ENCODE results near the gene ZBTB18. TPM values are rescaled to one million over a fixed set of nuclear protein-coding genes. Genes with fewer than 3 reads are reported as not detected.

The ZBTB18 gene
- total RNA-seq, 1 donor from 2014 or later, result 30.1 TPM

DNA sequence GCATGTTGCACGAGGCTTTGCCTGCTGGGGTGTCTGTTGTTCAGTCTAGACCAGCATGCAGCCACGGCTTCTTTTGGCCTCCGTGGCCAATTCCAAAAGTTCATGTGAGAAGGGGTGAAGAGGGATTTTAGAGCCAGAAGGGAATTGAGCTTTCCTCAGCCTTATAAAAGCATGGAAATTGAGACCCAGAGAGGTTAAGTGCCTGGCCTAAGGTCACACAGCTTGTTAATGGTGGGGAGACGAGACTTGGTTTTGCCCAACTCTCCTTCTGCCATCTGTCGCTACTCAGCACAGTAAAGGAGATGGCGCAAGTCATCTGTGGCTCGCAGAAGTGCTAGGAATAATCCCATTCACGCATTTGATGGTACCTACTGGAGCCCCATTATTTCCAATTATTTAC is 25.7 kb downstream of the ZBTB18 start:
- no peaks in the 10 kb centered on the region for H3K9me3 Mint-ChIP-seq
- Histone ChIP-seq H3K4me1 (no peaks in the 10 kb centered on the region), H3K36me3 (no peaks in the 10 kb centered on the region), H3K79me2 (ENCODE audit: low read depth) (no peaks in the 10 kb centered on the region), H3K27me3 (no peaks in the 10 kb centered on the region), H3K27ac (no peak overlapping the region), H4K20me1 (ENCODE audit: low read depth) (no peaks in the 10 kb centered on the region), H3K9me3 (ENCODE audit: low read depth) (no peaks in the 10 kb centered on the region), H3K9ac (no peak overlapping the region), H3K4me3 (no peak overlapping the region), H2AFZ (replicated peaks) (no peak overlapping the region), H3K4me2 (no peak overlapping the region), H3F3A (ENCODE audit: low read depth) (no peaks in the 10 kb centered on the region)
- H3K4me1 Mint-ChIP-seq, result peaks cover 14% of the 10 kb centered on the region
- no peak for DNase-seq (ENCODE audit: low spot score)
- H3K27ac Mint-ChIP-seq, result no peak overlapping the region
- TF ChIP-seq, protein P1, sequence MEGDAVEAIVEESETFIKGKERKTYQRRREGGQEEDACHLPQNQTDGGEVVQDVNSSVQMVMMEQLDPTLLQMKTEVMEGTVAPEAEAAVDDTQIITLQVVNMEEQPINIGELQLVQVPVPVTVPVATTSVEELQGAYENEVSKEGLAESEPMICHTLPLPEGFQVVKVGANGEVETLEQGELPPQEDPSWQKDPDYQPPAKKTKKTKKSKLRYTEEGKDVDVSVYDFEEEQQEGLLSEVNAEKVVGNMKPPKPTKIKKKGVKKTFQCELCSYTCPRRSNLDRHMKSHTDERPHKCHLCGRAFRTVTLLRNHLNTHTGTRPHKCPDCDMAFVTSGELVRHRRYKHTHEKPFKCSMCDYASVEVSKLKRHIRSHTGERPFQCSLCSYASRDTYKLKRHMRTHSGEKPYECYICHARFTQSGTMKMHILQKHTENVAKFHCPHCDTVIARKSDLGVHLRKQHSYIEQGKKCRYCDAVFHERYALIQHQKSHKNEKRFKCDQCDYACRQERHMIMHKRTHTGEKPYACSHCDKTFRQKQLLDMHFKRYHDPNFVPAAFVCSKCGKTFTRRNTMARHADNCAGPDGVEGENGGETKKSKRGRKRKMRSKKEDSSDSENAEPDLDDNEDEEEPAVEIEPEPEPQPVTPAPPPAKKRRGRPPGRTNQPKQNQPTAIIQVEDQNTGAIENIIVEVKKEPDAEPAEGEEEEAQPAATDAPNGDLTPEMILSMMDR (IDR thresholded peaks at IDR 0.05), result no peak
- TF ChIP-seq EZH2phosphoT487 (IDR thresholded peaks at IDR 0.05) (no peak), EZH2 (IDR thresholded peaks at IDR 0.05) (no peak)
- peaks cover 3% of the 10 kb centered on the region for H3K27me3 Mint-ChIP-seq (ENCODE audit: insufficient read depth, low read depth)
- no peak overlapping the region for H3K4me3 Mint-ChIP-seq
- no peaks in the 10 kb centered on the region for H3K36me3 Mint-ChIP-seq

DNA sequence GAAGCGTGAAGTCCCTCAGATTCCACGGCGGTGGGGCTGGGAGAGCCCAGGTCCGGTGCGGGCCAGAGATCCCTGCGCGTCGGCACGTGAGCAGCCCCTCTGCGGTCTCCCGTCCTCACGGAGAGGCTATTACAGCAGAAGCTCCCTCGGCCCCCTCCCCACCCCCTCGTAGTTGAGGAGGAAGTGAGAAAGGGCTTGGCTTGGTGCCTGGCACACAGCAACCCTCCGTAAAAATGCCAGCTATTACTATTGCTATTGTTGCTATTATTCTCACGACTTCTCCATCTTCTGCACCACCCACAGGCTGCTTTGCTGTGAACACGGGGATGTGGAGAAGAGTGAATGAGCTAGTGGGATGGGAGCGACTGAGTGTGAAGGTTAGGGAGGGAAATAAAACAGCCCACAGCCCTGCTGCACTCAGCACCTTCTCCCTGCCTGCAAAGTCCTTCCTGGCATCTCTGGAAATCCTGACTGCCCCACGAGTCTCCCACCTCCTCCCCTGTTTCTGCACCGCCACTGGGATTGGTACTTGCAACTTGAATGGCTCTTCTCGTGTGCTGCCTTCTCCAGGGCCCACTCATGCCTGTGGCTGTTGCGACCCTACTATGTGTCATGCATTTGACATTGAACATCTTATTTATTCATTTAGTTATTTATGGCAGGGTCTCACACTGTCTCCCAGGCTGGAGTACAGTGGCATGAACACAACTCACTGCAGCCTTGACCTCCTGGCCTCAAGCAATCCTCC is 26.6 kb downstream of the ZBTB18 start:
- no peak for DNase-seq (ENCODE audit: low spot score)

DNA sequence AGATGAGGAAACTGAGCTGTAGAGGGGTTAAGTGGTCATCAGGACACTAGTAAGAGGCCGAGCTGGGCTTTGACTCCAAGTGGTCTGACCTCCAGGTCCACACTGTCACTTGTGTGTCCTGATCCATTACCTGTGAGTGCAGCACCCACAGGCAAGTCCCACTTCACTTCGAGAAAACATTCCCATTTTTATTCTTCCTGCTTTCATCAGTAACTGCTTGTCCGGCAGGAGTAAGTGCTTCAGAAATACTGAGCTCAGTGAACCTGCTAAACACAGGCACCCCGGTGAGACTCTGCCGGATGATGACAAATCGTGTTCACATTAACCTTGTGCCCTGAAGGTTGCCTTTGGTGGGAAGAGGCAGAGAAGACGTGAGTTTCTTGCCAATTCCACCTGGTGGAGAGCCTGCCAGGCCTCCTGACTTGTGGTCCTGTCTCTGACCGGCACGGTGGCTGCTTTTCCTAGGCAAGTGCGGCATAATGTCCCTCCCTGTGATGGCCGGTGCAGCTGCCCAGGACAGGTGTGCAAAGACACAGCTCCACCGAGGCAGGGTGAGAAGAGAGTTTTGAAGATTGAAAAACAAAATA is 29.4 kb downstream of the ZBTB18 start:
- H3K27ac ChIP-seq, result no peak overlapping the region
- Mint-ChIP-seq H3K4me3 (no peak overlapping the region), H3K4me1 (peaks cover 14% of the 10 kb centered on the region), H3K27me3 (ENCODE audit: insufficient read depth, low read depth) (peaks cover 7% of the 10 kb centered on the region), H3K9me3 (no peaks in the 10 kb centered on the region), H3K36me3 (no peaks in the 10 kb centered on the region), H3K27ac (no peak overlapping the region)
- no peaks in the 10 kb centered on the region for H3K27me3 ChIP-seq
- no peak for DNase-seq (ENCODE audit: low spot score)
- H3K4me1 ChIP-seq, result no peaks in the 10 kb centered on the region
- H3K36me3 ChIP-seq, result no peaks in the 10 kb centered on the region
- TF ChIP-seq, protein P1 (IDR thresholded peaks at IDR 0.05), result no peak
- TF ChIP-seq EZH2 (IDR thresholded peaks at IDR 0.05) (no peak), EZH2phosphoT487 (IDR thresholded peaks at IDR 0.05) (no peak)
- no peak overlapping the region for H3K4me2 ChIP-seq
- no peak overlapping the region for H3K9ac ChIP-seq
- no peaks in the 10 kb centered on the region for H3K79me2 ChIP-seq (ENCODE audit: low read depth)
- no peaks in the 10 kb centered on the region for H3F3A ChIP-seq (ENCODE audit: low read depth)
- H3K9me3 ChIP-seq (ENCODE audit: low read depth), result no peaks in the 10 kb centered on the region
- no peak overlapping the region for H3K4me3 ChIP-seq
- H4K20me1 ChIP-seq (ENCODE audit: low read depth), result no peaks in the 10 kb centered on the region
- no peak overlapping the region for H2AFZ ChIP-seq (replicated peaks)

More for the DNA sequence above, 26.6 kb downstream of the ZBTB18 start:
- H3K4me2 ChIP-seq, result no peak overlapping the region
- H3K9ac ChIP-seq, result no peak overlapping the region
- no peaks in the 10 kb centered on the region for H3K79me2 ChIP-seq (ENCODE audit: low read depth)
- TF ChIP-seq, protein P1 (IDR thresholded peaks at IDR 0.05), result no peak
- TF ChIP-seq EZH2phosphoT487 (IDR thresholded peaks at IDR 0.05) (no peak), EZH2 (IDR thresholded peaks at IDR 0.05) (no peak)
- H3K27me3 Mint-ChIP-seq (ENCODE audit: insufficient read depth, low read depth), result peaks cover 3% of the 10 kb centered on the region
- H3K27me3 ChIP-seq, result no peaks in the 10 kb centered on the region
- H3F3A ChIP-seq (ENCODE audit: low read depth), result no peaks in the 10 kb centered on the region
- no peak overlapping the region for H3K4me3 ChIP-seq
- no peaks in the 10 kb centered on the region for H3K9me3 Mint-ChIP-seq
- H3K27ac Mint-ChIP-seq, result peak overlapping the region; percentile 33
- H3K9me3 ChIP-seq (ENCODE audit: low read depth), result no peaks in the 10 kb centered on the region
- no peak overlapping the region for H3K4me3 Mint-ChIP-seq
- H3K4me1 ChIP-seq, result no peaks in the 10 kb centered on the region
- no peaks in the 10 kb centered on the region for H3K36me3 ChIP-seq
- no peaks in the 10 kb centered on the region for H4K20me1 ChIP-seq (ENCODE audit: low read depth)
- no peak overlapping the region for H2AFZ ChIP-seq (replicated peaks)
- H3K4me1 Mint-ChIP-seq, result peaks cover 21% of the 10 kb centered on the region
- H3K27ac ChIP-seq, result no peak overlapping the region
- H3K36me3 Mint-ChIP-seq, result no peaks in the 10 kb centered on the region

All from neural progenitor cell (in vitro differentiated cells).